NCI-H1694 (cell line): ENCODE measurements around the gene MOB3B.

Experiments
- DNase-seq: peaks from one replicate; lab custom pipeline; 2025; lab: John Stamatoyannopoulos, UW

The MOB3B gene

GRCh38 chr9:27387722-27388121, 141.9 kb downstream of the MOB3B start:
- DNase-seq: no peak

DNA sequence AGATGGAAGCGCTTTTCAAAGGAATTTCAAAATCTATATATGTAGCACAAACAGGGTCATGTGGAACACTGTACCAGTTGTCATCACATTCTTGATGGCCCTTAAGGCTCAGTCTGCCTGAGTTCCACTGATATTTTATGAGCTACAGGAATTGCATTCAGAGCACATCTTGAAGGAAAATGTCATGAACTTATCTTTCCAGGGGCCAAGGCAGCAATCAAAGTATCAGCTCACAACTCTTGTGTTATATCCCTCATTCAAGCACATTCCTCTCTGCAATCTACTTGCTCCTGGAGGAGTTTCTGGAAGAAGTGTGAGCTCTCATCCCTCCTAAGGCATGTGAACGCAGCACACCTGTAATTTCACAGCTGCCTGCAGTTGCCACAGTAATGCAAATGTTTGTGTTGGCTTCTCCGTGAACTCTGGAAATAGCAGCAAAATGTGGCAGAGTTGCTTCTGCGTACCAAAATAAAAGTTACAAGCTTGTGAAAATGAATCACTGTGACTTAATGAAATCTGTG, 143.0 kb downstream of the MOB3B start:
- DNase-seq: no peak

DNA sequence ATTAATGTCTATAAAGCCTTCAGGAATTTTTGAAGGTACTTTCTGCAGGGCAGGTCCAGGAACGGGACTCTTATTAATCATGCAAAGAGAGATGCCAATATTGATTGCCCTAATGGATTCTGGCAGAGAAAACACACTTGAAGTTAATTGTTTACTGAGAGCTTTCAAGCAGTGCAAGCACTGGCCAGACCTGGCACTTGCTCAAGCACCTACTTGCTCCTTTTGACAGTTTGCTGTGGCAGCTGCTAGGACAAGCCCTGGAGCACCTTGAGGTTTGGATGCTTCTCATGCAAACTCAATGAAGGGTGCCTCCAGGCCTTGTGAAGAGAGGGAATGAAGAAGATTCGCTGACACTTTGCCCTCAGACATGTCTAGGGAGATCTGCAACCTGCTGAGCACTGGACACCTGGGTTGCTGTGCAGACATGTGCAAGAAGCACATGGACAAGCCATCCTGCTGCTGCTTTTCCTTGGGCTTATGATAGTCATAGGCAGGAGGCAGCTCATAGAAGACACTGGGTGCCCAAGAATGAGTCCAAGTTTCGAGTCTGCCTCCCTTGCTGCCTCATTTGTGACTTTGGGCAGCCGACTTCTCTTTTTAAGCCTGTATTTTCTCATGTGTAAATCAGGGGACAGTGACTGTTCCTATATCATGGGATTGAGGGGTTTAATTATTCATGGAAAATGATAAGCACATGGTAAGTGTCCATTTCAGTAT, 143.8 kb downstream of the MOB3B start:
- DNase-seq: no peak

GRCh38 chr9:27384262-27385014, 145.2 kb downstream of the MOB3B start:
- DNase-seq: no peak

DNA sequence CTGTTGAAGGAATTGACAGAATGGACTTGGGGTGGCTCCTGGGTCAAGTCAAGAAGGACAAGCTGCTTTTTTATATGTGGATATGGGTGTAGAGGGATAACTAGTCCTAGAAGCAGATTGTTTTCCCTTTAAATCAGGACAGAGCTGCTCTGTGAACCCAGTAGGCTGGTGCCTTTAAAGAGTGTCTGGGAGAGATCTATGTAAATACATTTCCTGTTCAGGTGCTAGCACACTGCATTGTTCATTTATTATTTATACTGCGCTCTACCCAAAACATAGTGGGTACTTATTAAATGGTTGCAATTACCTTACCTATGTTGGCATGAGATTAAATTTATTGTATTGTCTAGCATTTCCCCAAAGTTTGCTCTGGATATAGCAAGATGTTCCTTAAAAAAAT, 146.1 kb downstream of the MOB3B start:
- DNase-seq: no peak

GRCh38 chr9:27382975-27383374, 146.6 kb downstream of the MOB3B start:
- DNase-seq: no peak

DNA sequence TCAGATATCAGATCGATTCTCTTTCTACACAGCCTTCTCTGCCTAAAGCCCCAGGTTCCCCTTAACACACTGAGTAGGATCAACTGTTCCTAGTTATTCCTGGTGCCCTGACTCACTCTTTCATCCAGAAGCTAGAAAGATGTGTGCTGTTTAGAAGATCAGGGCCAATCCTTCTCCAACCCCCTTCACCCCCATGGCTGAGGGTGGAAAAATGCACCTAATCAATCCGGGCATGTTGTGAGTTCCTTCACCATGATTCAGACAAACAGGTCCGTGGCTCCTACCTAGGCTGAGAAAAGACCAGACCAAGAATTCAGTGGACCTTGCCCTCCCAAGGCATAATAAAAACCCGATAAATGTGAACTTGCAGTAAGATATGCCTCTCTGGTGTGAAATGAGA, 147.3 kb downstream of the MOB3B start:
- DNase-seq: no peak

GRCh38 chr9:27379311-27380251, 150.0 kb downstream of the MOB3B start:
- DNase-seq: no peak

- DNase-seq: no peak
Measured at GRCh38 chr9:27377811-27378456, 151.7 kb downstream of the MOB3B start.

- DNase-seq: no peak
Measured at GRCh38 chr9:27377147-27377807, 152.3 kb downstream of the MOB3B start.

- DNase-seq: no peak
Measured at GRCh38 chr9:27373851-27374250, 155.8 kb downstream of the MOB3B start.

DNA sequence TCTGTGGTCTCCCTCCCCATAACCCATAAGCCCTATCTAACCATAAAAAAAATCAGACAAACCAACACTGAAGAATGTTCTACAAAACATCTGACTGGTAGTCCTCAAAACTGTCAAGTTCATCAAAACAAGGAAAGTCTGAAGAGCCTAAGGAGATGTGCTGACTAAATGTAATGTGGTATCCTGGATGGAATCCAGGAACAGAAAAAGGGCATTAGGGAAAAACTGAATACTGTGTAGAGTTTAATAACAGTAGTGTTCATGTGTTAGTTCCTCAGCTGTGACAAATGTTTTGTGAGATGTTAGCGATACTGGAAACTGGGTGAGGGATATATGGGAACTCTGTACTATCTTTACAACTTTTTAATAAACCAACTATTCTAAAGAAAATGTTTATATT, 157.0 kb downstream of the MOB3B start:
- no peak for DNase-seq

DNA sequence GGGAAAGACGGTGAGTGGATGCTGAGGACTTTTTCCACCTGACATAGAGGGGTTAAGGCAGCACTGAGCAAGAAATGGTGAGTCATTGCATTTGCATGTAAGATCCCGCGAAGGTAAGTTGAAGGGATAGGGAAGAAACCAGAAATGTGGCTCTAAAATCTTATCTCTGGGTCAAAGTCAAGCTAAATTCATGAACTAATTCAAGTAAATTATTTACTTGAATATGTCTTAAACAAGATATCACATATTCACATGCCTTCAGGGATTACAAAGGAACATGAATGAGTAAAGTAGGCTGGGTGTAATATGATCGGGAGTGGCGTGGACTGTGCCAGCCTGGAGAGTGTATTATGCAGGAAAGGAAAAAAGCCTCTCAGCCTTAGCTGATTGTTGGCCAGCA, 158.2 kb downstream of the MOB3B start:
- DNase-seq: no peak

GRCh38 chr9:27369591-27369990, 160.0 kb downstream of the MOB3B start:
- no peak for DNase-seq

- DNase-seq: no peak
Measured at GRCh38 chr9:27368316-27368985, 161.2 kb downstream of the MOB3B start.

DNA sequence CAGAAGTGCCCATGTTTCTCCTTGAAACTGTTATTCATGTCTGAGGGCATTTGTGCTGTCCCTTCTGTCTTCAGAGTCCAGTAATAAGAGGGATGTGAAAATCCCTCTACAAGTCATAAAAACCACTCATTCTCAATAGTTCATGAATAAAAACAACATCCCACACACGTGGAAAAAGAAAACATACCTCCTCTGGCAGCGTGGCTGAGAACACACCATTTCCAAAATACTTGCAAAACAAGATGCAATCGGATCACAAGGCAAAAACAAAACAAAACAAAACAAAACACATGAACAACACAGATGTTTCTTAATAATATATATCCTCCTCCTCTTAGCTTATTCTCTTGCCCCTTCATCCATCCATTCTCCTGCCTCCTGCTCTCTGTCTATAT, 161.7 kb downstream of the MOB3B start:
- DNase-seq: no peak

GRCh38 chr9:27367175-27367798, 162.3 kb downstream of the MOB3B start:
- no peak for DNase-seq

DNA sequence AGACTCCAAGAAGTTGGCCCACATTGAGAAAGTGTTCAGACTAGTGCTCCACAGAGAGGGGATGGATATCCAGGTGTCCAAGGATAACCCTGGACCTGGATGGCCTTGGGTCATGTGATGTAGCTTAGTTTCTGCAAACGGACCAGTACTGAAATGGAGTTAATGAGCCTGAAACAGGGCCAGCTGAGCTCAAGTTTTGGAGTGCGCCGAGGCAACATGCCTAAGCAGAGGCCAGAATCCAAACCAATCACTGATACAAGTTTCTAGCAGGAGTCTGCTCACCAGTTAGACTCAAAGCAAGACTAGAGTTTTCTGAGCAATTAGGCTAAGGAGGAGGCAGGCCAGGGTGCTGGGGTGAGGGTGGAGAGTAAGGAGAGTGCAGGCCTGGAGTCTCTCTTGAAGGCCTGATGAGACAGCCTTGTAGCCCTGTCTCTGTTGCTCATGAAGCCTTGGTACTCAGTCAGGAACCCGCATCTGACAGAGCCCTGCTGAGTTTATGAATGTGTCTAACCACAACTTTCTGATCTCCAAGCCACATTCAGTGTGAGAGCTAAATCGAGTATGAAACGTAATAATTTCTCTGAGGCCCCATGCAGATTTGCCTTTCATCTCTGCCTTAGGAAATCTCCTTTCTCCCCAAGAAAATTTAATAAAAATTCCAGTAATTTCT, 163.8 kb downstream of the MOB3B start:
- DNase-seq: no peak

DNA sequence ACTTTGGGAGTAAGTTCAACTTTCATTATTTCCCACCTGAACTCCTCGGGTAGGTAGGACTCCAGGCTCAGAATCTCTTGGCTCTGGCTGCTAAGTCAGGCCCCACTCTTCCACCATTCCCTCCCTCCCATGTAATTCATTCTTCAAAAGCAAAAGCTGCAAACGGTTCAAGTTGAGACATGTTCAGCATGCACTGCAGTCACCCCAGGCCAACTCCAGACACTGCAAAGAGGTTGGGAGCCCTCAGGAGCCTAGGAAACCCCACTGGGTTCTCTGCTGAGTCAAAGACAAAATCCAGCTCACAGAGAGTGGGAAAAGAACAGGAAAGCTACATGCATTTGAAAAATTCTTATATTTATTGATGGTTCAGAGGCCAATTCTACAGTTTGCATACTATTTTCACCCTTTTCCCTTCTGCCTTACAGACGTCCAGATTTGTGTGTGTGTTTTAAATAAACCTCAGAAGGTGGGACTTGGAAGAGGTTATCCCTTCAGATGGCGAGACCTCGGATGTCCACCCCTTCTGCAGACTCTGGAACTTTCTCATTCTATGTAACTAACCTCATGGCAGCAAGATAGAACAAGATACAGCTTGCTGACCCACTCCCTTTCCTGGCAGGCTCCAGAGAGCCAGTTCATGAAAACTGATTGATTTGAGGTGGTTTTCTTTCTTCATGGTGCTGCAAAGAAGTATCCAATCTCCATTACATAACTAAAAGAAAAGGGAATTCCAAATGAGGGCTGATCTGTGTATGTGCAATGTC, 167.0 kb downstream of the MOB3B start:
- no peak for DNase-seq
